ENCODE measurements around the gene USP2.

DNA sequence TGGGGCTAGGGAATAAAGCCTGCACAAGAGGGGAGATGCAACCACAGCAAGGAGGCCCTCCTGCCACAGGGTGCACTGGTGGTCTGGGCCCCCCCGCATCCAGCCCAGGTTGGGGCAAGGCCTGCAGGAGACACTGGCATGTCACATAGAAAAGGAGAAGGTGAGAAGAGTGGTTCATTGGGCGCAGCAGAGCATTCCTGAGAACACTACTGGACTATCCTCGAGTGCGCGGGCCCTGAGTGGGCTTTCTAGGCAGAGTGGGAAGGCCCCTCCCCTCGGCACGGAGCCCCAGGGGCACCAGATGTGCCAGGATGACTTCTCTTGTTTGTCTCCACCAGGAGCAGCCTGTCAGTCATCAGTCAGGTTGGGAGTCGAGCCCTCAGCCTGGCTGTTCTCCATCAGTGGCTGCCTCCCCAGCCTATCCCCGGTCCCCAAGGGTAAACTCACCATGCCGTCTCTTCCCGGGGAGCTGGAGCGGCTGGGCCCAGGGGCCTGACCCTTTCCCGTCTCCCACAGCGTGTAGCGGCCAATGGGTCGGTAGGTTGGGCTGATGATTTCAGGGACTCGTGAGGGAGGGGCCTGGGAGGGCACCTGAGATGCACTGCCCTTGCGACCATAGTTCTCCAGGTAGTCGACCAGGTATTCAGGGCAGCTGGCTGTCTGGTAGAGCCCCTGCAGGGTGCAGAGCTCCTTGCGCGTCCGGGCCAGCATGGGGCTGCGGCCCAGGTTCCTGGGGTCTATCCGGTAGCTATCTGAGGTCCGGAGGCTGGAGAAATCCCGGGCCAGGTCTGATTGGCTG lies 9.0 kb downstream of the USP2 start:
- TF ChIP-seq POLR2A (IDR thresholded peaks at IDR 0.05), result no peak
- TF ChIP-seq, protein P1, sequence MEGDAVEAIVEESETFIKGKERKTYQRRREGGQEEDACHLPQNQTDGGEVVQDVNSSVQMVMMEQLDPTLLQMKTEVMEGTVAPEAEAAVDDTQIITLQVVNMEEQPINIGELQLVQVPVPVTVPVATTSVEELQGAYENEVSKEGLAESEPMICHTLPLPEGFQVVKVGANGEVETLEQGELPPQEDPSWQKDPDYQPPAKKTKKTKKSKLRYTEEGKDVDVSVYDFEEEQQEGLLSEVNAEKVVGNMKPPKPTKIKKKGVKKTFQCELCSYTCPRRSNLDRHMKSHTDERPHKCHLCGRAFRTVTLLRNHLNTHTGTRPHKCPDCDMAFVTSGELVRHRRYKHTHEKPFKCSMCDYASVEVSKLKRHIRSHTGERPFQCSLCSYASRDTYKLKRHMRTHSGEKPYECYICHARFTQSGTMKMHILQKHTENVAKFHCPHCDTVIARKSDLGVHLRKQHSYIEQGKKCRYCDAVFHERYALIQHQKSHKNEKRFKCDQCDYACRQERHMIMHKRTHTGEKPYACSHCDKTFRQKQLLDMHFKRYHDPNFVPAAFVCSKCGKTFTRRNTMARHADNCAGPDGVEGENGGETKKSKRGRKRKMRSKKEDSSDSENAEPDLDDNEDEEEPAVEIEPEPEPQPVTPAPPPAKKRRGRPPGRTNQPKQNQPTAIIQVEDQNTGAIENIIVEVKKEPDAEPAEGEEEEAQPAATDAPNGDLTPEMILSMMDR (IDR thresholded peaks at IDR 0.05), result no peak
